Osteoblast (primary cell): ENCODE measurements around the gene MYO18B. TPM values are rescaled to one million over a fixed set of nuclear protein-coding genes. Genes with fewer than 3 reads are reported as not detected.

Experiments
- DNase-seq: peaks from one replicate; pipeline ENCODE4 v3.0.0; 2011; ENCODE audit warnings: low spot score, mixed read lengths; ENCODE audit not compliant: insufficient read length; ENCODE audit errors: missing footprints
- H2AFZ ChIP-seq: 2 replicates; pipeline ENCODE4 v1.6.0; 2011; ENCODE audit warnings: mild to moderate bottlenecking, low read length
- H3K27ac ChIP-seq: 2 replicates; pipeline ENCODE4 v1.5.1; 2011; ENCODE audit warnings: mild to moderate bottlenecking, low read depth, low read length, moderate library complexity
- H3K27me3 ChIP-seq: 2 replicates; pipeline ENCODE4 v1.6.0; 2012; ENCODE audit warnings: mild to moderate bottlenecking, control low read depth, inconsistent platforms, low read length, moderate library complexity; ENCODE audit not compliant: insufficient read depth
- H3K36me3 ChIP-seq: 2 replicates; pipeline ENCODE4 v1.5.1; 2011; ENCODE audit warnings: mild to moderate bottlenecking, low read length, control low read depth, moderate library complexity; ENCODE audit not compliant: insufficient read depth
- H3K4me1 ChIP-seq: 2 replicates; pipeline ENCODE4 v1.5.1; 2011; ENCODE audit warnings: mild to moderate bottlenecking, low read length, control low read depth, moderate library complexity; ENCODE audit not compliant: insufficient read depth
- H3K4me2 ChIP-seq: 2 replicates; pipeline ENCODE4 v1.6.0; 2011; ENCODE audit warnings: mild to moderate bottlenecking, low read length; ENCODE audit not compliant: insufficient read depth
- H3K4me3 ChIP-seq: fragments of 200-600 bp; sonication (generic); 3 replicates; pipeline ENCODE4 v1.5.1; 2012; ENCODE audit warnings: mild to moderate bottlenecking, low read length, inconsistent platforms; ENCODE audit not compliant: insufficient read depth
- H3K79me2 ChIP-seq: 2 replicates; pipeline ENCODE4 v1.6.0; 2012; ENCODE audit warnings: mild to moderate bottlenecking, low read length, control low read depth, inconsistent platforms; ENCODE audit not compliant: insufficient read depth
- H3K9me3 ChIP-seq: 2 replicates; pipeline ENCODE4 v1.5.1; 2011; ENCODE audit warnings: low read depth, low read length, control low read depth
- H4K20me1 ChIP-seq: 2 replicates; pipeline ENCODE4 v1.6.0; 2012; ENCODE audit warnings: mild to moderate bottlenecking, low read length, control low read depth; ENCODE audit not compliant: insufficient read depth
- total RNA-seq: library from RNA; depleted of rRNA; stranded (reverse); fragments of >200 nt; gene quantifications from 2 replicates; pipeline ENCODE4 v1.2.3, GENCODE V29; 2012
- TF ChIP-seq, protein P1 (sequence below): IDR thresholded peaks from 2 replicates; pipeline ENCODE4 v1.5.1; 2011; ENCODE audit warnings: mild to moderate bottlenecking, low read depth, low read length, moderate library complexity; ENCODE audit errors: extremely low read depth

The MYO18B gene
- total RNA-seq, 1 donor = under 0.01 TPM

- Histone ChIP-seq H2AFZ (no peak overlapping the region), H3K36me3 (no peaks in the 10 kb centered on the region), H3K9me3 (no peaks in the 10 kb centered on the region), H4K20me1 (no peaks in the 10 kb centered on the region), H3K4me2 (no peak overlapping the region), H3K79me2 (no peaks in the 10 kb centered on the region), H3K4me3 (no peak overlapping the region), H3K27me3 (peaks cover 4% of the 10 kb centered on the region), H3K4me1 (no peaks in the 10 kb centered on the region), H3K27ac (no peak overlapping the region)
- TF ChIP-seq, protein P1, sequence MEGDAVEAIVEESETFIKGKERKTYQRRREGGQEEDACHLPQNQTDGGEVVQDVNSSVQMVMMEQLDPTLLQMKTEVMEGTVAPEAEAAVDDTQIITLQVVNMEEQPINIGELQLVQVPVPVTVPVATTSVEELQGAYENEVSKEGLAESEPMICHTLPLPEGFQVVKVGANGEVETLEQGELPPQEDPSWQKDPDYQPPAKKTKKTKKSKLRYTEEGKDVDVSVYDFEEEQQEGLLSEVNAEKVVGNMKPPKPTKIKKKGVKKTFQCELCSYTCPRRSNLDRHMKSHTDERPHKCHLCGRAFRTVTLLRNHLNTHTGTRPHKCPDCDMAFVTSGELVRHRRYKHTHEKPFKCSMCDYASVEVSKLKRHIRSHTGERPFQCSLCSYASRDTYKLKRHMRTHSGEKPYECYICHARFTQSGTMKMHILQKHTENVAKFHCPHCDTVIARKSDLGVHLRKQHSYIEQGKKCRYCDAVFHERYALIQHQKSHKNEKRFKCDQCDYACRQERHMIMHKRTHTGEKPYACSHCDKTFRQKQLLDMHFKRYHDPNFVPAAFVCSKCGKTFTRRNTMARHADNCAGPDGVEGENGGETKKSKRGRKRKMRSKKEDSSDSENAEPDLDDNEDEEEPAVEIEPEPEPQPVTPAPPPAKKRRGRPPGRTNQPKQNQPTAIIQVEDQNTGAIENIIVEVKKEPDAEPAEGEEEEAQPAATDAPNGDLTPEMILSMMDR = no peak
- DNase-seq = no peak
These were observed 167.8 kb downstream of the MYO18B start for GRCh38 chr22:25909614-25910387.

GRCh38 chr22:25911243-25911972, 169.4 kb downstream of the MYO18B start:
- Histone ChIP-seq H3K36me3 (no peaks in the 10 kb centered on the region), H3K27me3 (peaks cover 4% of the 10 kb centered on the region), H2AFZ (no peak overlapping the region), H3K79me2 (no peaks in the 10 kb centered on the region), H3K27ac (no peak overlapping the region), H4K20me1 (no peaks in the 10 kb centered on the region), H3K4me1 (no peaks in the 10 kb centered on the region), H3K4me3 (no peak overlapping the region), H3K4me2 (no peak overlapping the region), H3K9me3 (no peaks in the 10 kb centered on the region)
- no peak for DNase-seq
- TF ChIP-seq, protein P1 = no peak

DNA sequence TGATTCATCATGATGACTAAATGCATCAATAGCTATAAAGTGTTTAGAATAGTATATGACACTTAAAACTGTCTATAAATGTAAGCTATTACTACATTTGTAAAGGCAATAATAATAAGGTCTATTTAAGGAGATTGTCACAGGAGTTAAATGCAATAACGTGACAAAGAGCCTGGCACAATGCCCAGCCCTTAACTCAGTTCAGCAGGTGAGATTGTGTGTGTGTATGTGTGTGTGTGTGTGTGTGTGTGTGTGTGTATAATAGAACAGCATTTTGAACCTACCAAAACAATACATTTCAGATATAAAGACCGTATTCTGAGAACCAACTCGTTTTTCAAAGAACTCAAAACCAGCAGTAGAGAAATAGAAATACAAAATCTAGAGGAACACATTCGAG, 177.5 kb downstream of the MYO18B start:
- no peak overlapping the region for H3K4me2 ChIP-seq
- no peak overlapping the region for H2AFZ ChIP-seq
- H3K9me3 ChIP-seq = no peaks in the 10 kb centered on the region
- no peaks in the 10 kb centered on the region for H3K27me3 ChIP-seq
- no peak overlapping the region for H3K4me3 ChIP-seq
- no peaks in the 10 kb centered on the region for H4K20me1 ChIP-seq
- H3K4me1 ChIP-seq = no peaks in the 10 kb centered on the region
- no peaks in the 10 kb centered on the region for H3K36me3 ChIP-seq
- H3K79me2 ChIP-seq = no peaks in the 10 kb centered on the region
- no peak overlapping the region for H3K27ac ChIP-seq
- TF ChIP-seq, protein P1 = no peak
- DNase-seq = no peak

- no peak for DNase-seq
- no peak overlapping the region for H3K27ac ChIP-seq
- H3K9me3 ChIP-seq = no peaks in the 10 kb centered on the region
- H3K79me2 ChIP-seq = no peaks in the 10 kb centered on the region
- no peak overlapping the region for H3K4me2 ChIP-seq
- no peaks in the 10 kb centered on the region for H3K4me1 ChIP-seq
- no peaks in the 10 kb centered on the region for H4K20me1 ChIP-seq
- H3K36me3 ChIP-seq = no peaks in the 10 kb centered on the region
- TF ChIP-seq, protein P1 = no peak
- H2AFZ ChIP-seq = no peak overlapping the region
- no peak overlapping the region for H3K4me3 ChIP-seq
- H3K27me3 ChIP-seq = no peaks in the 10 kb centered on the region
These were observed 180.2 kb downstream of the MYO18B start for GRCh38 chr22:25922141-25922540.
